Spleen (tissue), 13 donors: ENCODE measurements around the gene ZNF470. TPM values are rescaled to one million over a fixed set of nuclear protein-coding genes. Genes with fewer than 3 reads are reported as not detected.

Source experiments
- DNase-seq: peaks from one replicate; pipeline ENCODE4 v3.0.0-alpha.2; 2020
- H3K27ac ChIP-seq, 8 donors: fragments of 200-600 bp; sonication (generic) in 7 of 8; 1 replicate in 4 of 8; 2 replicates in 4 of 8; pipeline versions ENCODE4 v1.5.0 to v1.8.0; 2016 to 2021; ENCODE audit warnings: inconsistent platforms in 4 of 8, mild to moderate bottlenecking in 4 of 8, moderate library complexity in 1 of 8
- H3K27me3 ChIP-seq, 7 donors: fragments of 200-600 bp; sonication (generic) in 6 of 7; replicated peaks in 1 of 7; 1 replicate in 4 of 7; 2 replicates in 3 of 7; pipeline versions ENCODE4 v1.5.0 to v1.8.0; 2016 to 2021; ENCODE audit warnings: inconsistent platforms in 3 of 7, mild to moderate bottlenecking in 1 of 7
- H3K36me3 ChIP-seq, 6 donors: fragments of 200-600 bp; sonication (generic) in 5 of 6; 1 replicate in 4 of 6; 2 replicates in 2 of 6; pipeline versions ENCODE4 v1.5.0 to v1.8.0; 2016 to 2021; ENCODE audit warnings: inconsistent platforms in 2 of 6
- H3K4me1 ChIP-seq, 6 donors: fragments of 200-600 bp; sonication (generic) in 5 of 6; 1 replicate in 3 of 6; 2 replicates in 3 of 6; pipeline versions ENCODE4 v1.5.0 to v1.8.0; 2016 to 2021; ENCODE audit warnings: inconsistent platforms in 3 of 6
- H3K4me3 ChIP-seq, 8 donors: fragments of 200-600 bp; sonication (generic) in 7 of 8; 1 replicate in 4 of 8; 2 replicates in 4 of 8; pipeline versions ENCODE4 v1.5.0 to v1.8.0; 2016 to 2021; ENCODE audit warnings: inconsistent platforms in 4 of 8, mild to moderate bottlenecking in 4 of 8, moderate library complexity in 2 of 8
- H3K9me3 ChIP-seq, 8 donors: fragments of 200-600 bp; sonication (generic) in 7 of 8; 1 replicate in 4 of 8; 2 replicates in 4 of 8; pipeline versions ENCODE4 v1.5.0 to v1.8.0; 2016 to 2021; ENCODE audit warnings: inconsistent platforms in 4 of 8
- POLR2A ChIP-seq, 3 donors: fragments of 450-650 bp; IDR thresholded peaks; one replicate each; pipeline ENCODE4 v1.5.1; 2017; ENCODE audit warnings: antibody characterized with exemption in 3 of 3, mild to moderate bottlenecking in 1 of 3
- POLR2AphosphoS5 ChIP-seq, 3 donors: sonication (generic); formaldehyde crosslinking; IDR thresholded peaks; one replicate each; pipeline ENCODE4 v1.5.1; 2017; ENCODE audit warnings: antibody characterized with exemption in 3 of 3
- WGBS, 5 donors: extraction: QIAGEN DNeasy Blood & Tissue Kit in 3 of 5; methylation state at CpG; one replicate each; pipeline versions ENCODE4 v1.1.5 to v1.1.7; 2013 to 2018; 5-methylcytosine and 5-hydroxymethylcytosine counted together
- intact Hi-C: fragments of 100-400 bp; cut with DNase I; formaldehyde crosslinking; loops from one replicate; pipeline ENCODE4 v1.15.0; 2023; ENCODE audit warnings: low total_unique reads
- long read RNA-seq, 2 donors: transcript quantifications; one replicate each; lab custom pipeline, GENCODE V29; 2026
- polyA plus RNA-seq, 3 donors: library from polyadenylated mRNA; stranded (reverse); fragments of 200-250 nt; gene quantifications; one replicate each; pipeline ENCODE4 v1.2.1, GENCODE V29; 2013
- total RNA-seq, 7 donors: library from RNA; depleted of rRNA in 3 of 7; stranded (reverse); fragments of >200 nt in 3 of 7; fragmentation: NEBNext Ultra II Directional in 4 of 7; extraction: Animal tissue kit (Norgen Biotek cat#: 25700) in 4 of 7; gene quantifications; one replicate each; pipeline versions ENCODE4 v1.1.0 to v1.2.1, GENCODE V29; 2016 to 2021
- TF ChIP-seq, protein P1 (sequence below), 11 experiments: fragments of 200-600 bp in 7 of 11; fragments of 450-650 bp in 4 of 11; sonication (generic) in 4 of 11; IDR thresholded peaks in 8 of 11; conservative IDR thresholded peaks in 3 of 11; 1 replicate in 7 of 11; 2 replicates in 4 of 11; pipeline versions ENCODE4 v1.4.0 to v1.8.0; 2016 to 2021; ENCODE audit warnings: antibody characterized with exemption in 11 of 11, inconsistent platforms in 4 of 11, mild to moderate bottlenecking in 1 of 11
- donor health status: healthy with polysubstance abuse.
- donor health status: DM: no; HTN: no; CAD: no; lungs with moderate emphysema.
- donor health status: DM: no; HTN: no; CAD: no.
- donor health status: Bipolar disorder and iron deficiency.
- donor health status: healthy.
- donor health status: DM: no; HTN: no; CAD: no.
- donor health status: DM: yes; HTN: yes; CAD: no.

The ZNF470 gene
- total RNA-seq (1 to 10 TPM; 2.6 to 6.1 (median 3.9) TPM), polyA plus RNA-seq (1 to 10 TPM; 2.5 to 3.7 (median 2.7) TPM)
- long read RNA-seq, donor 1: 0 reads
- long read RNA-seq, donor 2: 0 reads

- peaks cover 23 to 93% (median 89%) of the 10 kb centered on the region in 8 donors for H3K9me3 ChIP-seq
- TF ChIP-seq POLR2A (IDR thresholded peaks at IDR 0.05) (peak in 1 of 3 donors; percentile 33), POLR2AphosphoS5 (IDR thresholded peaks at IDR 0.05) (peak; percentile 89 to 91 (median 90))
- TF ChIP-seq, protein P1, sequence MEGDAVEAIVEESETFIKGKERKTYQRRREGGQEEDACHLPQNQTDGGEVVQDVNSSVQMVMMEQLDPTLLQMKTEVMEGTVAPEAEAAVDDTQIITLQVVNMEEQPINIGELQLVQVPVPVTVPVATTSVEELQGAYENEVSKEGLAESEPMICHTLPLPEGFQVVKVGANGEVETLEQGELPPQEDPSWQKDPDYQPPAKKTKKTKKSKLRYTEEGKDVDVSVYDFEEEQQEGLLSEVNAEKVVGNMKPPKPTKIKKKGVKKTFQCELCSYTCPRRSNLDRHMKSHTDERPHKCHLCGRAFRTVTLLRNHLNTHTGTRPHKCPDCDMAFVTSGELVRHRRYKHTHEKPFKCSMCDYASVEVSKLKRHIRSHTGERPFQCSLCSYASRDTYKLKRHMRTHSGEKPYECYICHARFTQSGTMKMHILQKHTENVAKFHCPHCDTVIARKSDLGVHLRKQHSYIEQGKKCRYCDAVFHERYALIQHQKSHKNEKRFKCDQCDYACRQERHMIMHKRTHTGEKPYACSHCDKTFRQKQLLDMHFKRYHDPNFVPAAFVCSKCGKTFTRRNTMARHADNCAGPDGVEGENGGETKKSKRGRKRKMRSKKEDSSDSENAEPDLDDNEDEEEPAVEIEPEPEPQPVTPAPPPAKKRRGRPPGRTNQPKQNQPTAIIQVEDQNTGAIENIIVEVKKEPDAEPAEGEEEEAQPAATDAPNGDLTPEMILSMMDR (IDR thresholded peaks at IDR 0.05 in 8 of 11, conservative IDR thresholded peaks at IDR 0.05 in 3 of 11): no peak
- peaks cover 3 to 20% (median 10%) of the 10 kb centered on the region in 6 donors for H3K4me1 ChIP-seq
- H3K36me3 ChIP-seq: peaks cover 7 to 64% (median 36%) of the 10 kb centered on the region in 6 donors
- intact Hi-C loops: no loop called here
- H3K27ac ChIP-seq: peak within 1 kb of the TSS; percentile 70 to 90 (median 88)
- DNase-seq: peak; percentile 96
- 3 to 10% (median 7%) methylated on average over 48 to 66 of the region's 66 CpGs for WGBS, 5 donors
- no peaks in the 10 kb centered on the region for H3K27me3 ChIP-seq
- H3K4me3 ChIP-seq: peak within 1 kb of the TSS; percentile 65 to 97 (median 89)
Observed at GRCh38 chr19:56567274-56568120, at the start of gene ZNF470. Gene ZNF470 (plus strand): TSS chr19:56567468. CDS start chr19:56570312, 2,844 bp downstream.

GRCh38 chr19:56525214-56525860 lies 41.9 kb upstream of the ZNF470 start:
- WGBS, 5 donors: 79 to 92% (median 83%) methylated on average over 4 of the region's 4 CpGs
- DNase-seq: no peak
- intact Hi-C loops: no loop called here
- Histone ChIP-seq H3K27ac (no peak overlapping the region), H3K4me3 (no peak overlapping the region), H3K36me3 (peaks cover 0 to 56% (median 21%) of the 10 kb centered on the region in 6 donors), H3K27me3 (no peaks in the 10 kb centered on the region), H3K9me3 (peaks cover 46 to 100% (median 100%) of the 10 kb centered on the region in 8 donors), H3K4me1 (no peaks in the 10 kb centered on the region)
- no peak for TF ChIP-seq POLR2A (IDR thresholded peaks at IDR 0.05)
- TF ChIP-seq POLR2AphosphoS5 (IDR thresholded peaks at IDR 0.05): no peak

GRCh38 chr19:56537442-56537841 lies 29.8 kb upstream of the ZNF470 start:
- Histone ChIP-seq H3K9me3 (peaks cover 13 to 96% (median 87%) of the 10 kb centered on the region in 8 donors), H3K27me3 (no peaks in the 10 kb centered on the region), H3K36me3 (peaks cover 0 to 39% (median 8%) of the 10 kb centered on the region in 6 donors), H3K4me3 (peak overlapping the region in 3 of 8 donors; percentile 68 to 90 (median 80)), H3K4me1 (peaks cover 0 to 20% (median 8%) of the 10 kb centered on the region in 6 donors), H3K27ac (peak overlapping the region in 1 of 8 donors; percentile 94)
- 92 to 98% (median 96%) methylated on average over 2 to 3 of the region's 3 CpGs for WGBS, 5 donors
- TF ChIP-seq, protein P1 (IDR thresholded peaks at IDR 0.05 in 8 of 11, conservative IDR thresholded peaks at IDR 0.05 in 3 of 11): no peak
- TF ChIP-seq POLR2AphosphoS5 (IDR thresholded peaks at IDR 0.05): no peak
- TF ChIP-seq POLR2A (IDR thresholded peaks at IDR 0.05): no peak
- intact Hi-C loops: no loop called here
- DNase-seq: no peak

DNA sequence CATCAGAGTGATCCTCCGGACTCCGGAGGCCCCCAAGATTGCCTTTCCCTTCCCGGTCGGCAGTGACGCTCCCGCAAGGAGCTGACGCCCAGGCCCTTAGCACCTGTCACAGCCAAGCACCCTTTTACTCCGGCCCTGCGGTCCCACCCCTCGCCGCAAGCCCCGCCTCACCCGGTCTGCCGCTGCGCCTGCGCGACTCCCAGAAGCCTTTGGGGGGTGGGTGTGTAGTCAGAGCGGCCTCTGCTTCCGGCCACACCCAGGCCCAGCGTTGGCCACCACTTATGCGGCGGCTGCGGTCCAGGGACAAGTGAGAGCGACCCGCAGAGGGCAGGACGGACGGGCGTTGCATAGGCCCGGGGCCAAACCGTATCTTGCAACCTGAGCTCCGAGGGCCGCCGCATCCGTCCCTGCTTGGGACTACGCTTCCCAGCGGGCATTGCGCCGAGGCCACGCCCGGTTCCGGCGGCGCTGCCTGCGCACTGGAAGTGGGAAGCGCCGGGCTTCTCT lies 29.0 kb upstream of the ZNF470 start:
- Histone ChIP-seq H3K9me3 (peaks cover 12 to 96% (median 86%) of the 10 kb centered on the region in 8 donors), H3K27ac (peak overlapping the region; percentile 93 to 99 (median 95)), H3K27me3 (no peaks in the 10 kb centered on the region), H3K4me1 (peaks cover 0 to 20% (median 8%) of the 10 kb centered on the region in 6 donors), H3K36me3 (peaks cover 0 to 48% (median 13%) of the 10 kb centered on the region in 6 donors), H3K4me3 (peak overlapping the region; percentile 58 to 90 (median 68))
- TF ChIP-seq POLR2A (IDR thresholded peaks at IDR 0.05): no peak
- TF ChIP-seq POLR2AphosphoS5 (IDR thresholded peaks at IDR 0.05): peak; percentile 72 to 85 (median 79)
- TF ChIP-seq, protein P1 (IDR thresholded peaks at IDR 0.05 in 8 of 11, conservative IDR thresholded peaks at IDR 0.05 in 3 of 11): peak in 6 of 11 experiments; percentile 15 to 37 (median 32)
- WGBS, 5 donors: 1 to 9% (median 2%) methylated on average over 12 to 46 of the region's 46 CpGs
- intact Hi-C loops: no loop called here
- DNase-seq: peak; percentile 96
